Sigmoid colon (tissue), 7 donors: ENCODE data around the gene KCNE2. TPM values are rescaled to one million over a fixed set of nuclear protein-coding genes. Genes with fewer than 3 reads are reported as not detected.
"Not testable (repeated sequence)": the region's sequence is repeated elsewhere in the genome, so short reads cannot be mapped to it uniquely, and the experiment has no call there.

Experiments
- DNase-seq: peaks from one replicate; pipeline ENCODE4 v3.0.0-alpha.2; 2019
- H3K27ac ChIP-seq, 4 donors: fragments of 200-600 bp; sonication (generic); one replicate each; pipeline ENCODE4 v1.5.1; 2016 to 2019; ENCODE audit warnings: mild to moderate bottlenecking in 1 of 4
- H3K27me3 ChIP-seq, 3 donors: fragments of 200-600 bp; sonication (generic); one replicate each; pipeline ENCODE4 v1.5.1; 2019; ENCODE audit warnings: mild to moderate bottlenecking in 1 of 3
- H3K36me3 ChIP-seq, 4 donors: fragments of 200-600 bp; sonication (generic); one replicate each; pipeline ENCODE4 v1.5.1; 2016 to 2019
- H3K4me1 ChIP-seq, 4 donors: fragments of 200-600 bp; sonication (generic); one replicate each; pipeline ENCODE4 v1.5.1; 2017 to 2019
- H3K4me3 ChIP-seq, 4 donors: fragments of 200-600 bp; sonication (generic); one replicate each; pipeline ENCODE4 v1.5.1; 2017 to 2019; ENCODE audit warnings: mild to moderate bottlenecking in 2 of 4, moderate library complexity in 1 of 4
- H3K9me3 ChIP-seq, 4 donors: fragments of 200-600 bp in 3 of 4; sonication (generic) in 3 of 4; one replicate each; pipeline versions ENCODE4 v1.5.1 to v1.6.1; 2013 to 2019
- WGBS, 2 donors: extraction: QIAGEN DNeasy Blood & Tissue Kit; methylation state at CpG; one replicate each; pipeline ENCODE4 v1.1.7; 2013; 5-methylcytosine and 5-hydroxymethylcytosine counted together
- intact Hi-C: fragments of 100-400 bp; cut with DNase I; formaldehyde crosslinking; loops from one replicate; pipeline ENCODE4 v1.15.1; 2023
- polyA plus RNA-seq, 3 donors: library from polyadenylated mRNA; stranded (reverse); fragments of 200-250 nt; gene quantifications; one replicate each; pipeline ENCODE4 v1.2.3, GENCODE V29; 2013
- total RNA-seq, 4 donors: library from RNA; depleted of rRNA; stranded (reverse); fragments of >200 nt; gene quantifications; one replicate each; pipeline ENCODE4 v1.1.0, GENCODE V29; 2016
- donor health status: healthy with polysubstance abuse.
- donor health status: Bipolar disorder and iron deficiency.
- donor health status: healthy.

The KCNE2 gene
- total and polyA plus RNA-seq, 7 donors, result 0.61 to 0.99 (median 0.92) TPM; not detected in 4

DNA sequence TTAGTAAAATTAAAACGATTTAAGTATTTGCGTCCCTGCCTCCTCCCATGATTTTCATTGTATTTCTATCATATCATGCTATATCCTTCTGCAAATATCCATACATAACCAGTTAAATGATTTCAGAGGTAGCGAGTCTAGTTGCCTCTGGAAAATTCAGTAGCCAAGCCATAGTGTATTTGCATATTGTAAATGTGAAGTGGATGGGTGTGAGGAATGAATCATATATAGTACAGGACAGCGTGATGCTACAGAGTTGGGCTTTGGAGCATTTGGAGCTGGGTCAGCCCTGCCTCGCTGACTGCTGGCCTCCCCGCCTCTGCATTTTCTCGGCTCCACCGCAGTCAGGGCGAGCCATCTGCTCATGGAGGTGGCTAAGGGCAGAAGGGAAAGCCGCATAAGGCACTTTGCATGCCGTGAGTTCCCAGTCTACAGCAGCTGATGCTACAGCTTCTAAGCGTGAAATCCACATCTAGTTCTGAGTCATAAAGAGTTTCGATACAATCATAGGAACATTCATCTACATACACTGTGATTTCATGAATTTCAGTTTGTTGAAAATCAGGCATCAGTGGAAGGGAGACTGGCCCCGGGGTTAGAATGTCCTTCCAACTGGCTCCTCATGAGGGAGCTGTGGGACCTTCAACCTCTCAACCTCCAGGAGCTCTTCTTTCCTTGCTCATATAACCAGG, 20.1 kb downstream of the KCNE2 start:
- H3K9me3 ChIP-seq, H3K4me3 ChIP-seq, H3K27me3 ChIP-seq, intact Hi-C loops, DNase-seq, H3K4me1 ChIP-seq, H3K36me3 ChIP-seq, H3K27ac ChIP-seq: not testable (repeated sequence)
- no CpG with 5 or more reads among the region's 14 CpGs for WGBS, 2 donors

DNA sequence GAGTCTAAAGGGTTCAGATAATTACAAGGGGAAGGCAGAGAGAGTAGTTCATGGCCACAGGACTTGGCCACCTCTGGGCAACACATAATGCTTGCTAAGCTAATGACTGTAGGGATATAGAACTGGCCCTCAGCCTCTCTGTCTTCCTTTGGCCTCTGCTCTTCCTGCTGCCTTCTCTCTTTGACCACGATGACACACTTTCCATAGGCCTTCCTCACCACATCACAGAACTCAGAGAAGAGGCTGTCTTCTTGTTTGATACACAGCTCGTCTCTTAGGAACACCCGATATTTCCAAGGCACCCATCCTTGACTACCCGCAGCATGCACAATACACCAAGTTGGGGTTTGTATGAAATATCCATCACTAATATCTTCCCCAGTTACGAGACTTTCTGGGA, 36.7 kb downstream of the KCNE2 start:
- not testable (repeated sequence) for H3K9me3 ChIP-seq

DNA sequence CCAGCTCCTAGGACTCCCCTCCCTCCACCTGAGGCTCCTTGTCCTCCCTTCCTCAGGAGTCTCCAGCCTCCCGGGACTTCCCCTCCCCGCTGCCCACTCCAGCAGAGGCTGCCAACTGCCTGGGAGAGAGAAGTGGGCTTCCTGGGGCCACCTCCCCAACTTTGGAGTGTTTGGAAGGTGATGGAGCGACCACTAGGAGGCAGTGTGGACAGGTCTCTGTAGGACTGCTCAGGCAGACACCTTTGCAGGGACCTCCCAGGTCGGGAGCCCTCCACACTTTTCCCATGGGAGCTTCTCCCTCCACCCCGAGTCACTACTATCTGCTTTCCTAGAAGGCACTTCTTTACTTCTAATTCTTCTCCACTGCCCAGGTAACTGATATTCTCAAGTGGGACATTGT, 40.9 kb downstream of the KCNE2 start:
- H3K27me3 ChIP-seq, H3K4me1 ChIP-seq, intact Hi-C loops, H3K9me3 ChIP-seq, H3K27ac ChIP-seq, H3K36me3 ChIP-seq, DNase-seq, H3K4me3 ChIP-seq: not testable (repeated sequence)
- WGBS, 2 donors, result no CpG with 5 or more reads among the region's 5 CpGs

More for the DNA sequence above, 36.7 kb downstream of the KCNE2 start:
- H3K36me3 ChIP-seq, H3K27ac ChIP-seq, H3K27me3 ChIP-seq, H3K4me1 ChIP-seq, intact Hi-C loops, DNase-seq, H3K4me3 ChIP-seq: not testable (repeated sequence)
- no CpG with 5 or more reads among the region's 5 CpGs for WGBS, 2 donors

DNA sequence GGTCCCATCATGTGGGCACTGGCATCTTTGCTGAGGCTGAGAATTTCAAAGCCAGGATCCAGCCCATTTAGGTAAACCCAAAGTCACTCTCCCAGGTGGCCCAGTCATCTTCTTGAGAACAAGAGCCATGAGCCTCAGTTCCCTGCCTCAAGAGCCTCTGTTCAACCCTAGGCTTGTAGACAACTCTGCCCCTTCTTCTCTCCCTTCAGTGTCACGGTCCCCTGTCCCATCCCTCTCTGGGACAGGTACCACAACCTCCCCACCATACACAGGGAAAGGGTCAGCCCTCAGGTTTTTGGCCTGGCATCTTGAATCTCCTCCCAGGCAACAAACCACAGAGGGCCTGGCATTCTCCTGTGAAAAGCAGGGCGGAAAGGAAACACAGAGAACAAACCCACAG, 41.9 kb downstream of the KCNE2 start:
- H3K4me3 ChIP-seq, H3K4me1 ChIP-seq, DNase-seq, intact Hi-C loops, H3K27ac ChIP-seq, H3K36me3 ChIP-seq, H3K9me3 ChIP-seq, H3K27me3 ChIP-seq: not testable (repeated sequence)
- no CpG with 5 or more reads among the region's 2 CpGs for WGBS, 2 donors

GRCh38 chr21:34406102-34406501, 42.3 kb downstream of the KCNE2 start:
- H3K27ac ChIP-seq, H3K9me3 ChIP-seq, DNase-seq, H3K27me3 ChIP-seq, H3K4me3 ChIP-seq, H3K36me3 ChIP-seq, intact Hi-C loops, H3K4me1 ChIP-seq: not testable (repeated sequence)
- no CpG with 5 or more reads among the region's 6 CpGs for WGBS, 2 donors

GRCh38 chr21:34406676-34407075, 42.9 kb downstream of the KCNE2 start:
- WGBS, 2 donors, result no CpG with 5 or more reads among the region's 2 CpGs
- H3K9me3 ChIP-seq, H3K4me3 ChIP-seq, H3K27me3 ChIP-seq, H3K27ac ChIP-seq, H3K36me3 ChIP-seq, H3K4me1 ChIP-seq, intact Hi-C loops, DNase-seq: not testable (repeated sequence)

DNA sequence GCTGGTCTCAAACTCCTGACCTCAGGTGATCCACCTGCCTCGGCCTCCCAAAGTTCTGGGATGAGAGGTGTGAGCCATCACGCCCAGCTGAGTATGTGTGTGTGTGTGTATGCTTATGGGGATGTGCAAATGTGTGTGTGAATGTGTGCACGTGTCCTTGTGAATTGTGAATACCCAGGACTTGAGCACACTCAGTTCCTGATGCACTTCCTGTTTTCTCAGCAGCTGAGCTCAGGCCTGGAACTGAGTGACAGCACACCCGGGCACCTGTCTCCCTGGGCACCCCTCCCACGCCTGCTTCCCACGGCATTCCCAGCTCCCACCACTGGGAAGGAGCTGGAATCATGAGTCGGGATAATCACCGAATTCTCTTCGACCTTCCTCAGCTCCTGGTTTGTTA, 43.5 kb downstream of the KCNE2 start:
- H3K27ac ChIP-seq, DNase-seq, H3K36me3 ChIP-seq, H3K4me1 ChIP-seq, H3K4me3 ChIP-seq, H3K27me3 ChIP-seq, intact Hi-C loops, H3K9me3 ChIP-seq: not testable (repeated sequence)
- WGBS, 2 donors, result no CpG with 5 or more reads among the region's 9 CpGs

GRCh38 chr21:34417448-34418077, 53.8 kb downstream of the KCNE2 start:
- H3K27ac ChIP-seq, H3K27me3 ChIP-seq, H3K4me1 ChIP-seq, DNase-seq, H3K36me3 ChIP-seq, intact Hi-C loops, H3K9me3 ChIP-seq, H3K4me3 ChIP-seq: not testable (repeated sequence)
- no CpG with 5 or more reads among the region's 5 CpGs for WGBS, 2 donors

Other genes with a start within 250 kb of the KCNE2 start
- 10 to 100 TPM in 2 of 4 donors, 1 to 10 TPM in 2; 3.5 to 14.5 (median 9.3) TPM for gene SMIM11, start 11.5 kb downstream of the KCNE2 start, total RNA-seq
- 10 to 100 TPM in 1 of 3 donors, 1 to 10 TPM in 1, not detected in 1; 4.3 to 14.6 TPM for gene SMIM11, start 11.5 kb downstream of the KCNE2 start, polyA plus RNA-seq
- not detected for gene SMIM34, start 59.9 kb downstream of the KCNE2 start, total RNA-seq
- not detected for gene SMIM34, start 59.9 kb downstream of the KCNE2 start, polyA plus RNA-seq
- 1 to 10 TPM; 1.8 to 7.2 (median 2.9) TPM for gene KCNE1, start 148.2 kb downstream of the KCNE2 start, total RNA-seq
- under 1 TPM in 2 of 3 donors, not detected in 1; 0.60 TPM for gene KCNE1, start 148.2 kb downstream of the KCNE2 start, polyA plus RNA-seq